MCF 10A (cell line): ENCODE data around the gene RAD51B. TPM values are rescaled to one million over a fixed set of nuclear protein-coding genes. Genes with fewer than 3 reads are reported as not detected.

Experiments
- BruUV-seq: library from RNA; stranded (reverse); fragments of 400-500 nt; replicated peaks from 2 replicates; lab custom pipeline; 2021; lab: Mats Ljungman, UMichigan
- CTCF ChIA-PET: fragments of 300-600 bp; sonication (Branson Sonifier 250); formaldehyde crosslinking; extraction: SDS; loops from one replicate; lab custom pipeline; 2021; ENCODE audit warnings: antibody characterized with exemption, inconsistent platforms; lab: Yijun Ruan, JAX
- POLR2A ChIA-PET: fragments of 300-600, 350-650 bp; sonication (Branson Sonifier 250); formaldehyde crosslinking; extraction: SDS; loops from one replicate; lab custom pipeline; 2020; ENCODE audit warnings: antibody characterized with exemption, inconsistent platforms; lab: Yijun Ruan, JAX
- DNase-seq: peaks from one replicate; pipeline ENCODE4 v3.0.0-alpha.2; 2018; ENCODE audit not compliant: unreplicated experiment
- H3K27ac Mint-ChIP-seq: one replicate; pipeline ENCODE4 v1.8.0; 2022; ENCODE audit warnings: mild to moderate bottlenecking, low read depth, mixed read lengths; ENCODE audit not compliant: unreplicated experiment
- H3K27me3 Mint-ChIP-seq: one replicate; pipeline ENCODE4 v1.8.0; 2022; ENCODE audit warnings: mixed read lengths; ENCODE audit not compliant: insufficient read depth, unreplicated experiment
- H3K36me3 Mint-ChIP-seq: one replicate; pipeline ENCODE4 v1.8.0; 2022; ENCODE audit warnings: mild to moderate bottlenecking, moderate library complexity, mixed read lengths; ENCODE audit not compliant: insufficient read depth, unreplicated experiment
- H3K4me1 Mint-ChIP-seq: one replicate; pipeline ENCODE4 v1.8.0; 2022; ENCODE audit warnings: mixed read lengths; ENCODE audit not compliant: insufficient read depth, unreplicated experiment
- H3K4me3 Mint-ChIP-seq: one replicate; pipeline ENCODE4 v1.8.0; 2022; ENCODE audit warnings: mild to moderate bottlenecking, moderate library complexity, mixed read lengths; ENCODE audit not compliant: unreplicated experiment
- H3K9me3 Mint-ChIP-seq: one replicate; pipeline ENCODE4 v1.8.0; 2022; ENCODE audit warnings: mixed read lengths; ENCODE audit not compliant: unreplicated experiment
- CTCF ChIP-seq: fragments of 200-600 bp; IDR thresholded peaks from one replicate; pipeline ENCODE4 v1.8.0; 2022; ENCODE audit warnings: antibody characterized with exemption, mild to moderate bottlenecking; ENCODE audit not compliant: unreplicated experiment
- intact Hi-C: fragments of 100-400 bp; cut with micrococcal nuclease; formaldehyde crosslinking; loops from 2 replicates; pipeline ENCODE4 v1.14.1; 2022
- total RNA-seq: library from RNA; stranded (reverse); gene quantifications from 2 replicates; pipeline ENCODE4 v1.2.3, GENCODE V29; 2022

RAD51B gene
- total RNA-seq, 1 experiment from 2014 or later, result 14.6 TPM

- intact Hi-C loops, result no loop called here
- no TSS peak for BruUV-seq
- Mint-ChIP-seq H3K36me3 (no peaks in the 10 kb centered on the region), H3K4me1 (peaks cover 10% of the 10 kb centered on the region), H3K9me3 (no peaks in the 10 kb centered on the region), H3K27ac (peak overlapping the region; percentile 59), H3K4me3 (no peak overlapping the region), H3K27me3 (no peaks in the 10 kb centered on the region)
- ChIA-PET CTCF (interaction anchor here (0.7 kb wide), 1 partner anchor 24 kb away, joined by 3 read pairs; no protein-coding TSS in a partner anchor), POLR2A (interaction anchor here (1.3 kb wide), 1 partner anchor 24 kb away, joined by 6 read pairs; no protein-coding TSS in a partner anchor)
- no peak for TF ChIP-seq CTCF
- DNase-seq, result no peak
Measured at GRCh38 chr14:68279437-68279720, 459.8 kb downstream of the RAD51B start.

- DNase-seq, result no peak
- Mint-ChIP-seq H3K4me3 (no peak overlapping the region), H3K9me3 (no peaks in the 10 kb centered on the region), H3K36me3 (no peaks in the 10 kb centered on the region), H3K4me1 (peaks cover 12% of the 10 kb centered on the region), H3K27ac (no peak overlapping the region), H3K27me3 (no peaks in the 10 kb centered on the region)
- no TSS peak for BruUV-seq
- ChIA-PET CTCF (no interaction called here), POLR2A (interaction anchor here (1.3 kb wide), 1 partner anchor 24 kb away, joined by 6 read pairs; no protein-coding TSS in a partner anchor)
- intact Hi-C loops, result no loop called here
- no peak for TF ChIP-seq CTCF
Measured at GRCh38 chr14:68279777-68280233, 460.2 kb downstream of the RAD51B start.

- Mint-ChIP-seq H3K4me3 (no peak overlapping the region), H3K9me3 (no peaks in the 10 kb centered on the region), H3K27me3 (no peaks in the 10 kb centered on the region), H3K4me1 (peaks cover 14% of the 10 kb centered on the region), H3K27ac (no peak overlapping the region), H3K36me3 (no peaks in the 10 kb centered on the region)
- CTCF ChIA-PET, result no interaction called here
- no peak for TF ChIP-seq CTCF
- no peak for DNase-seq
- POLR2A ChIA-PET, result interaction anchor here (1.4 kb wide), 1 partner anchor 31 kb away, joined by 3 read pairs; no protein-coding TSS in a partner anchor
- intact Hi-C loops, result no loop called here
- BruUV-seq, result no TSS peak
Measured at GRCh38 chr14:68281497-68281896, 461.9 kb downstream of the RAD51B start.

GRCh38 chr14:68282479-68283377 is 463.1 kb downstream of the RAD51B start:
- intact Hi-C loops, result no loop called here
- H3K9me3 Mint-ChIP-seq, result no peaks in the 10 kb centered on the region
- no peak overlapping the region for H3K4me3 Mint-ChIP-seq
- no TSS peak for BruUV-seq
- H3K36me3 Mint-ChIP-seq, result no peaks in the 10 kb centered on the region
- H3K27me3 Mint-ChIP-seq, result no peaks in the 10 kb centered on the region
- CTCF ChIA-PET, result interaction anchor here (0.6 kb wide), 1 partner anchor 45 kb away, joined by 3 read pairs; no protein-coding TSS in a partner anchor
- POLR2A ChIA-PET, result interaction anchor here (0.9 to 1.4 kb wide), 3 partner anchors 32 to 534 kb away, joined by 3 read pairs; no protein-coding TSS in a partner anchor
- H3K27ac Mint-ChIP-seq, result no peak overlapping the region
- TF ChIP-seq CTCF, result no peak
- H3K4me1 Mint-ChIP-seq, result peaks cover 14% of the 10 kb centered on the region
- DNase-seq, result no peak
